ENCODE measurements around the gene COL9A3.

DNA sequence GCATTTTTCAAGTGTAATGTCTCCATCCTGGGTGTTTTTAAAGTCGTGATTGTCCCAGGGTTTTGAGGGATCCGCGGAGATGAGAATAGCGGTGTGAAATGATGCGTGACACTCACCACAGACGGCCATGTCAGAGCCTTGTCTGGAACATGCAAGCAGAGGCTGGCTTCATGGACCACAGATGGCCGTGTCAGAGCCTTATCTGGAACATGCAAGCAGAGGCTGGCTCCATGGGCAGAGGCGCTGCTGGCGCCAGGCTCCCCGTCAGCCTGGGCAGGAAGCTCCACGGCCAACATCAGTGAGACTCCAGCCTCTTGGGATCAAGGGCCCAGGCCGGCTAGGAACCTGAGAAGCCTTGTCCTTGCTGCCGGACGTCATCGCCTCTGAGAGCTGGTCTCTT, 28.2 kb upstream of the COL9A3 start:
- no peak for TF ChIP-seq CTCF (IDR thresholded peaks at IDR 0.05; ENCODE audit: insufficient read depth, low read length, poor library complexity, severe bottlenecking)
- no peak for TF ChIP-seq EZH2phosphoT487 (conservative IDR thresholded peaks at IDR 0.05; ENCODE audit: low read length)

All from SU-DHL-6 (cell line).